T-helper 17 cell (primary cell): ENCODE results near the gene CAMK2N2. TPM values are rescaled to one million over a fixed set of nuclear protein-coding genes. Genes with fewer than 3 reads are reported as not detected.

Experiments
- ATAC-seq: fragments of 150-1000 bp; cut with Tn5 transposase; 2 replicates; pipeline ENCODE4 v1.10.0; 2021; ENCODE audit warnings: mild to moderate bottlenecking, moderate library complexity
- DNase-seq, 3 donors: peaks; one replicate each; pipeline versions ENCODE4 v3.0.0 to v3.0.0-alpha.2; 2020 to 2021
- H3K9me3 ChIP-seq: one replicate; pipeline ENCODE4 v1.7.0; 2013; ENCODE audit warnings: low read length, mild to moderate bottlenecking; ENCODE audit not compliant: control insufficient read depth, poor library complexity, severe bottlenecking
- H3K27ac Mint-ChIP-seq: one replicate; pipeline ENCODE4 v1.8.0; 2022; ENCODE audit warnings: mild to moderate bottlenecking, moderate library complexity, mixed read lengths
- H3K27me3 Mint-ChIP-seq: one replicate; pipeline ENCODE4 v1.8.0; 2022; ENCODE audit warnings: mixed read lengths
- H3K36me3 Mint-ChIP-seq: one replicate; pipeline ENCODE4 v1.8.0; 2022; ENCODE audit warnings: low read depth, mixed read lengths
- H3K4me1 Mint-ChIP-seq: one replicate; pipeline ENCODE4 v1.8.0; 2022; ENCODE audit warnings: mild to moderate bottlenecking, mixed read lengths
- H3K4me3 Mint-ChIP-seq: one replicate; pipeline ENCODE4 v1.8.0; 2022; ENCODE audit warnings: mild to moderate bottlenecking, moderate library complexity, mixed read lengths
- total RNA-seq, 4 donors: library from RNA in 2 of 4; stranded (reverse) in 2 of 4; gene quantifications; one replicate each; pipeline ENCODE4 v1.2.3 and lab custom pipeline; 2022 to 2026

The CAMK2N2 gene
- total RNA-seq, 2 donors from 2014 or later = 0.20 to 0.31 TPM

DNA sequence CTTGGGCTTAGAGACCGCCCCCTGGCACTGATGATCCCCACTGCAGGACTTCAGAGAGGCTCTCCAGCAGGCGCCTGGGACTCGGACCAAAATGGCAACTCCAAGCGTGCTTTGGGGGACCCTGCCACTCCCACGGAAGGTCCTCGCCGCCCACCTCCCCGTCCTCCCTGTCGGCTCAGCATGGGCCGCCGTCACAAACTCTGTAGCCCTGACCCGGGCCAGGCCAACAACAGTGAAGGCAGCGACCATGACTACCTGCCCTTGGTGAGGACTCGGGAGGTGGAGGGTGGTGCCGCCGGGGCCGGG is 20.3 kb downstream of the CAMK2N2 start:
- no peak for DNase-seq
- no peaks in the 10 kb centered on the region for H3K27me3 Mint-ChIP-seq
- H3K9me3 ChIP-seq = no peaks in the 10 kb centered on the region
- peaks cover 12% of the 10 kb centered on the region for H3K4me1 Mint-ChIP-seq
- H3K36me3 Mint-ChIP-seq = peaks cover 11% of the 10 kb centered on the region
- H3K27ac Mint-ChIP-seq = no peak overlapping the region
- no peak overlapping the region for H3K4me3 Mint-ChIP-seq
- ATAC-seq = no peak

DNA sequence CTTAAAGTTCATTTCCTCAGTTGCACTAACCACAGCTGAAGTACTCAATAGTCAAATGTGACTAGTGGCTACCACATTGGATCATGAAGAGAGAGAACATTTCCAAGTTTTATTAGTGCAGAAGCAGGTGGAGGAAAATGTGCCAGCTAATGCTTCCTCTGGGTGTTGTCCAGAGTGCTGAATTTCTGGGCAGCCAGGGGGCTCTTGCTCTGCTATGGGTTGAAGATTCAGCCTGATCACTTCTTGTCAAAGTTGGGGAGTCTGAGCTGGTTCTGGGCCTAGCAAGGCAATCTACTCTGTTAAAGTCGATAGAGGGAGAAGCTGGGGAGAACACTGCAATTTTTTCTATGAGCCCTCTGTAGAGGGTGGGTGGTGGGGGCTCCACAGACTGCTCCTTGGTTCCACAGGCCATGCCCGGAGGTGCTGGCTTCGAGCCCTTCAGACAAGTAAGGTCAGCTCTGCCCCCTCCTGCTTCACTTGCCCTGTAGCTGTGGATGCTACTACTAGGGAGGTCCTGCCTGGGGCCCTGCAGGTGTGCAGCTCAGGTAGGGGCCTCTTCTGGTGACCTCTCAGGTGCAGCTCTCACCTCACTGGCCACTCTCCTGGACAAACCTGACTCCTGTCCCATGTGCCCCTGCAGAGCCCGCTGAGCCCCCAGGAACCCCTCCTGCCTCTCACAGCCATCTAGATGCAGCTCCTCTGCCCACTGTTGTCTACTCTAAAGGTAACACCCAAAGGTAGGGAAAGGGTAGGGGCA is 20.8 kb downstream of the CAMK2N2 start:
- Mint-ChIP-seq H3K27ac (no peak overlapping the region), H3K4me3 (no peak overlapping the region), H3K27me3 (peaks cover 1% of the 10 kb centered on the region), H3K36me3 (peaks cover 8% of the 10 kb centered on the region), H3K4me1 (peaks cover 7% of the 10 kb centered on the region)
- no peak for ATAC-seq
- no peaks in the 10 kb centered on the region for H3K9me3 ChIP-seq
- no peak for DNase-seq

DNA sequence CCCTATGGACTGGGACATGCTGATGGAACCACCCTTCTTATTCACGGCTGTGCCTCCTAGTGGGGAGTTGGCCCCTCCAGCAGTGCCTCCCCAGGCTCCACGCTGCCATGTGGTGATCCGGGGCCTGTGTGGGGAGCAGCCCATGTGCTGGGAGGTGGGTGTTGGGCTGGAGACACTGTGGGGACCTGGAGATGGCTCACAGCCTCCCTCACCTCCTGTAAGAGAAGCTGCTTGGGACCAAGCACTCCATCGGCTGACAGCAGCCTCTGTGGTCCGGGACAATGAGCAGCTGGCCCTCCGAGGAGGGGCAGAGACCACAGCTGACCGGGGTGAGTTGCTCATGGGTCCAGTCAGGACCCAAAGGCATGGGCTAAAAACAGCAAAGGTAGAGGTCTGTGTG is 21.6 kb downstream of the CAMK2N2 start:
- DNase-seq (no peak), ATAC-seq (no peak)
- Mint-ChIP-seq H3K36me3 (peaks cover 2% of the 10 kb centered on the region), H3K27me3 (peaks cover 4% of the 10 kb centered on the region), H3K4me3 (no peak overlapping the region), H3K4me1 (peaks cover 3% of the 10 kb centered on the region), H3K27ac (no peak overlapping the region)
- H3K9me3 ChIP-seq = no peaks in the 10 kb centered on the region

DNA sequence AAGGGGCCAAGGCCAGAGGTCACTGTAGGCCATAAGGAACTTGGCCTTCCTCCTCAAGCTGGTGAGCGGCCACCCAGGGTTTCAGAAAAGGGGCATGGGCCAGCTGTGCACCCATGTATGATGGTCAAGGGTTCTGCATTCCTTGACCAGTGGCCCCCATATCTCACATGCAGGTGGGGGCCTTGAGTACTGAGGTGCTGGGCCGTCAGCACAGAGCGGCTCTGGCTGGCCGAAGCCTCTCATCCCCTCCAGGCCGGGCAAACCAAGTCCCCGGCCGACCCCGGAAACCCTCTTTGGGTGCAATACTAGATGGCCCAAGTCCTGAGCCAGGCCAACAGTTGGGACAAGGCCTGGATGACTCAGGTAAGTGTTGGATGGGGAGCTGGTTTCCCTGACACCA is 22.1 kb downstream of the CAMK2N2 start:
- no peak overlapping the region for H3K4me3 Mint-ChIP-seq

DNA sequence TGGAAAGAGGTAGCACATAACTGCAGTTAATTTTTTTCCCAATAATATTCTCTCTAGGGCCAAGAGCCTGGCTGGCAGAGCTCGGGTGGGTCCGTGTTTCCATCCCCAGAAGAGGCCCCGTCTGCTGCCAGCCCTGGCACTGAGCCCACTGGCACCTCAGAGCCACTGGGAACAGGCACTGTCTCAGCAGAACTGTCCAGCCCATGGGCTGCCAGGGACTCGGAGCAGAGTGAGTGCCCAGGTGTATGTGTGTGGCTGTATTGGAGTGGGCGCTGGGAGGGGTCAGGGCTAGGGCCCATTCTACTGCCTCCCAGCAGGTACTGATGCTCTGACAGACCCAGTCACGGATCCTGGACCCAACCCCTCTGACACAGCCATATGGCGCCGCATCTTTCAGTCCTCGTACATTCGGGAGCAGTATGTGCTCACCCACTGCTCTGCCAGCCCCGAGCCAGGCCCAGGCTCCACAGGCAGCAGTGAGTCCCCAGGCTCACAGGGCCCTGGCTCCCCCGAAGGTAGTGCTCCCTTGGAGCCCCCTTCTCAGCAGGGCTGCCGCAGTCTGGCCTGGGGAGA is 23.0 kb downstream of the CAMK2N2 start:
- H3K4me1 Mint-ChIP-seq = peaks cover 2% of the 10 kb centered on the region
- no peaks in the 10 kb centered on the region for H3K9me3 ChIP-seq
- DNase-seq (no peak), ATAC-seq (no peak)
- H3K27me3 Mint-ChIP-seq = peaks cover 4% of the 10 kb centered on the region
- H3K27ac Mint-ChIP-seq = no peak overlapping the region
- peaks cover 2% of the 10 kb centered on the region for H3K36me3 Mint-ChIP-seq
- no peak overlapping the region for H3K4me3 Mint-ChIP-seq

More for the DNA sequence above, 22.1 kb downstream of the CAMK2N2 start:
- Mint-ChIP-seq H3K4me1 (peaks cover 2% of the 10 kb centered on the region), H3K27ac (no peak overlapping the region), H3K36me3 (peaks cover 2% of the 10 kb centered on the region), H3K27me3 (peaks cover 4% of the 10 kb centered on the region)
- DNase-seq = no peak
- no peak for ATAC-seq
- H3K9me3 ChIP-seq = no peaks in the 10 kb centered on the region

DNA sequence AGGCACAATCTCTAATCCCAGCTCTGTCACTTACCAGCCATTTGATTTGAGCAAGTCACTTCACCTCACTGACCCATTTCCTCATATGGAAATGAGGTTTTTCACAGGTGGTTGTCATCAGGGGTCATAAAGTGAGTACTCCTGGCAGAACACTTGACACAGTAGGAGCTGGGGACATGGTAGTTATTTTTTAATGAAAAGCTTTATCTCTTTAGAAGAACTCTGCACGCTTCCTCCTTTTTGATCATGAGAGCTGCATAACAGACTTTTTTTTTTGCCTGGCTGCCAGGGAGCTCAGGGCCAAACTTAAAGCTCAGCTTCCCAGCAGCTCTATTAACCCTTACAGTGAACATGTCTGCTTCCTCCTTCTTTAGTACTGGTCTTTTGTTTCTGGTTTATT is 23.5 kb downstream of the CAMK2N2 start:
- Mint-ChIP-seq H3K4me1 (peaks cover 2% of the 10 kb centered on the region), H3K4me3 (no peak overlapping the region), H3K27ac (no peak overlapping the region), H3K36me3 (peaks cover under 1% of the 10 kb centered on the region), H3K27me3 (peaks cover 5% of the 10 kb centered on the region)
- DNase-seq (no peak), ATAC-seq (no peak)
- no peaks in the 10 kb centered on the region for H3K9me3 ChIP-seq

DNA sequence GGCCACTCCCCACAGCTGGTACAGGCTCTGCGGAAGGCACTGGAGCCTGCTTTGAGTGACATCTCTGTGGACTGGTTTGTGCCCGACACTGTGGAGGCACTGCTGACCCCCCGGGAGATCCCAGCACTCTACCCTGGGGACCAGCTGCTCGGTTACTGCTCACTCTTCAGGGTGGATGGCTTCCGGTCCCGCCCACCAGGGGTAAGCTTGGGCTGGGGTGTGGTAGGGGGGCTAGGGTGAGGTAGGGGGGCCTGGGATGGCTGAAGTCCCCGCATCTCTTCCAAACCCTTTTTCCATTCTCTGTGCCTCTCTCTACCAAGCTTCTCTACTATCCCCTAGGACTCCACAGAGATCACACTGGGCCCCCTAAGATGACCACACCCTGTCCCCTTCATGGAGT is 24.1 kb downstream of the CAMK2N2 start:
- H3K27ac Mint-ChIP-seq = no peak overlapping the region
- ATAC-seq (no peak), DNase-seq (no peak)
- H3K36me3 Mint-ChIP-seq = peaks cover under 1% of the 10 kb centered on the region
- no peaks in the 10 kb centered on the region for H3K9me3 ChIP-seq
- peaks cover 11% of the 10 kb centered on the region for H3K27me3 Mint-ChIP-seq
- no peak overlapping the region for H3K4me3 Mint-ChIP-seq
- peaks cover 2% of the 10 kb centered on the region for H3K4me1 Mint-ChIP-seq

DNA sequence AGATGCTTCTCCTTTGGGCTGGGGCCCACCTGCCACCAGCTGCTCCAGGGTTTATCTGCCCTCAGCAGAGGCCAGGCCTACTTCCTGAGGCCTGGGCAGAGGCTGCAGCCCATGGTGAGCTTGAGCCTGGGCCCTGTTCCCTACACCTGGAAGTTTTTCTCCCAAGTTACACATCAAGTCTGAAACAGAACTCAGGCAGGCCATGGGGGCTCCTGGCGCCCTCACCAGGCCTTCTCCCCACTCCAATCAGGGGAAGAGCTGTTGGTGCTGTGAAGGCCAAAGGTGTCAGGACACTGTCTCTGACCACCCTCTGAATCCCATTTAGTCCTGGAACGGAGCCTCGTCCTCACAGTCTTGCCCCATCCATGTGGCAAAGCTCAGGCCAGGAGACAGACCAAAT is 24.7 kb downstream of the CAMK2N2 start:
- H3K9me3 ChIP-seq = no peaks in the 10 kb centered on the region
- DNase-seq = no peak
- H3K4me1 Mint-ChIP-seq = peaks cover 3% of the 10 kb centered on the region
- no peak for ATAC-seq
- peaks cover 16% of the 10 kb centered on the region for H3K27me3 Mint-ChIP-seq
- H3K4me3 Mint-ChIP-seq = no peak overlapping the region
- peaks cover 2% of the 10 kb centered on the region for H3K36me3 Mint-ChIP-seq
- H3K27ac Mint-ChIP-seq = no peak overlapping the region

DNA sequence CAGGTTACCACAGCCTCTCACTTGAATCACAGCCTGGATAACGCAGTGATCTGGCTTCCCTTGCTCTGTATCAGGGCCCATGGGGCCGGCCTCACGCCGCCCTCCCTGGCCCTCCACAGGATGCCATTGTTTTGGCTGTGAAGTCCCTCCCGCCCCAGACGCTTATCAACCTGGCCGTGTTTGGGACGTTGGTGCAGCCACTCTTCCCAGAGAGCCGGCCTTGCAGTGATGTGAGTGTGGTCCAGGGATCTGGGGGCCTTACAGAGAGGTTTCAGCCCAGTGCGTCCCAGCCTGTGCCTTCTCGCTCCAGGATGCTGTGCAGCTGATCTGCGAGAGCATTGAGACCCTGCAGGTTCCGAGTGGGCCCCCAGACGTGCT is 25.3 kb downstream of the CAMK2N2 start:
- ATAC-seq = no peak
- Mint-ChIP-seq H3K4me1 (peaks cover 9% of the 10 kb centered on the region), H3K4me3 (no peak overlapping the region), H3K27me3 (peaks cover 22% of the 10 kb centered on the region), H3K27ac (no peak overlapping the region), H3K36me3 (peaks cover 5% of the 10 kb centered on the region)
- DNase-seq = no peak
- no peaks in the 10 kb centered on the region for H3K9me3 ChIP-seq

DNA sequence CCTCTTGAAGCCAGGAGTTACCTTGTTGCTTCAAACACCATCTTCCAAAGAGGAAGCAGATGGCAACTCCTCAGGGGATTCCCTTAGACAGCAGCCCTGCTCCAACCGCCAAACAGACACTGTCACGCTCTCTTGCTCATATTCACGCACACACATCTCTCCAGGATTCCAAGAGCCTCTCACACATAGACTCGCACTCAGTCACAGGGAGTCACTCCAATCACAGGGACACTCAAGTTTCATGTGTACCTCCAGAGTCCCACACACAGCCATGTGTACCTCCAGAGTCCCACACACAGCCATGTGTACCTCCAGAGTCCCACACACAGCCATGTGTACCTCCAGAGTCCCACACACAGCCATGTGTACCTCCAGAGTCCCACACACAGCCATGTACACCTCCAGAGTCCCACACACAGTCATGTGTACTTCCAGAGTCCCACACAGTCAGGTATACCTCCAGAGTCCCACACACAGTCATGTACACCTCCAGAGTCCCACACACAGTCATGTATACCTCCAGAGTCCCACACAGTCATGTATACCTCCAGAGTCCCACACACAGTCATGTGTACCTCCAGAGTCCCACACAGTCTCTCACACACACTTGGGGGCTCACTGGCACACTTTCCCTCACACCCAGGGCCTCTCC is 25.8 kb downstream of the CAMK2N2 start:
- Mint-ChIP-seq H3K27ac (no peak overlapping the region), H3K36me3 (peaks cover 5% of the 10 kb centered on the region), H3K4me1 (peaks cover 12% of the 10 kb centered on the region), H3K27me3 (peaks cover 25% of the 10 kb centered on the region), H3K4me3 (no peak overlapping the region)
- DNase-seq = no peak
- no peaks in the 10 kb centered on the region for H3K9me3 ChIP-seq
- ATAC-seq = no peak

DNA sequence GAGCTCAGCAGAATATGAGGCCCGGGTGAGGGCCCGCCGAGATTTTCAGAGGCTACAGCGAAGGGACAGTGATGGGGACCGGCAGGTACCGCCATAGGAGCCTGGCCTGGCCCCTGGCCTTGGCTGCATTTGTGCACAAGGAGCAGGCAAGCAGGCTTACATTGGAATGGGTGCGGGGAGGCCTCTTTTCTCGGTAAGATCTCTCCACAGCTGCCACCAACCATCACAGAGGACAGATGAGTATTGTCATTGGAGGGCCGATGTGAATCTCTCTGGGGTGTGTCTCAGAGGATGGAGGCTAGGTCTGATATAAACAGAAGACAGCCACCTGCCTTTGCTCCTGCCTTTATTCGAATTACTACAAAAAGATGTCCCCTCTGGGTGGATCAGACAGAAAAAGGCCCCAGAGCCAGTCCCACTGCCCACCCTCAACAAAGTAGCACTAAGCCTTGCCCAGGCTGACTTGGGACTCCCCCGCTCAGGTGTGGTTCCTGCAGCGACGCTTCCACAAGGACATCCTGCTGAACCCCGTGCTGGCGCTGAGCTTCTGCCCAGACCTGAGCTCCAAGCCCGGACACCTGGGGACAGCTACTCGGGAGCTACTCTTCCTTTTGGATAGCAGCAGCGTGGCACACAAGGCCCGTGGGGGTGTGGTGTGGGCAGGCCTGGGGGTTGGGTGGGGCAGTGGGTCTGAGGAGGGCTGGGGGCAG is 26.5 kb downstream of the CAMK2N2 start:
- ATAC-seq (no peak), DNase-seq (no peak)
- H3K27me3 Mint-ChIP-seq = peaks cover 25% of the 10 kb centered on the region
- no peaks in the 10 kb centered on the region for H3K9me3 ChIP-seq
- H3K36me3 Mint-ChIP-seq = peaks cover 5% of the 10 kb centered on the region
- H3K4me1 Mint-ChIP-seq = peaks cover 12% of the 10 kb centered on the region
- H3K4me3 Mint-ChIP-seq = no peak overlapping the region
- H3K27ac Mint-ChIP-seq = no peak overlapping the region

DNA sequence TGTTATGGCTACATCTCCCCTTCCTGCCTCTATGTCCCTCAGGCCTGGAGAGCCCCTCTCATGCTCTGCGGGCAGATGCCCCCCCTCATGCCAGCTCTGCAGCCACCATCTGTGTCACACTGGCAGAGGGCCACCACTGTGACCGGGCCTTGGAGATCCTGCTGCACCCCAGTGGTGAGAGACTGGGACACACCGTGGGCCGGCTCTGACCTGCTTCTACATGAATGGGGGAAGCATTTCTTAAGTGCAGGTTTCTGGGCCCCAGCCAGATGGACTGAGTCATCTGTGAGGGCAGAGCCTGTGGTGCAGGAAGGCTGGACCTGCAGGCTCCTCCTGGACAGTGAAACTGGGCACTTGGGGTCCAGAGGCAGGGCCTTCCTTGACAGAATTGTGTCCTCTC is 27.1 kb downstream of the CAMK2N2 start:
- H3K27me3 Mint-ChIP-seq = peaks cover 25% of the 10 kb centered on the region
- ATAC-seq (no peak), DNase-seq (no peak)
- no peaks in the 10 kb centered on the region for H3K9me3 ChIP-seq
- peaks cover 5% of the 10 kb centered on the region for H3K36me3 Mint-ChIP-seq
- H3K27ac Mint-ChIP-seq = no peak overlapping the region
- no peak overlapping the region for H3K4me3 Mint-ChIP-seq
- peaks cover 12% of the 10 kb centered on the region for H3K4me1 Mint-ChIP-seq

DNA sequence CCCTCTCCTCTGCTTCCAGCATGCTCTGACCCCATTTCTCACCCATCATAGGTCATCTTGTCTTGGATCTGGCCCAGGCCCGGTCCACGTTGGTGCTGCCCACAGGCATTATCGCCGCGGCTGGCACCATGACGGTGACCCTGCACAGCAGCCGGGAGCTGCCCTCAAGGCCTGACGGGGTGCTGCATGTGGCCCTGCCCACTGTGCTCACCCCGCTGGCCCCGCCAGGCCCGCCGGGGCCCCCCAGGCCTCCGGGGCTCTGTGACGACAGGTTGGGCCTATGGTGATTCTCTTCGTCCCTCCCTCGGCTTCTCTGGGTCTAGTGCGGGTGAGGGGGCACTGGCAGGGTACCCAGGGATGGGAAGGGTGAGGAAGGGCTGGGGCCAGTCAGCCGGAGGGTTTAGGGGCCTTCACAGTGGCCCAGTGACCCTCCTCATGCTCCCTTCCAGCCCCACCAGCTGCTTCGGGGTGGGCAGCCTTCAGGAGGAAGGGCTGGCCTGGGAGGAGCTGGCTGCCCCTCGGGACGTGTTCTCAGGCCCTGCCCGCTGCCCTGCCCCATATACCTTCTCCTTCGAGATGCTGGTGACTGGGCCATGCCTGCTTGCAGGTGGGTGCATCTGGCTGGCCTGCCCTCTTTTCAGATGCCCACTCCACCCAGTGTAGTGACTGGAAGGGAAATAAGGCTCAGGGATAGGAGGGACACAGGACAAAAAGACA is 28.1 kb downstream of the CAMK2N2 start:
- no peak overlapping the region for H3K4me3 Mint-ChIP-seq
- no peak for ATAC-seq

More for the DNA sequence above, 28.1 kb downstream of the CAMK2N2 start:
- peaks cover 5% of the 10 kb centered on the region for H3K36me3 Mint-ChIP-seq
- H3K9me3 ChIP-seq = no peaks in the 10 kb centered on the region
- H3K4me1 Mint-ChIP-seq = peaks cover 12% of the 10 kb centered on the region
- DNase-seq = no peak
- peaks cover 32% of the 10 kb centered on the region for H3K27me3 Mint-ChIP-seq
- H3K27ac Mint-ChIP-seq = no peak overlapping the region
